Measurements from ENCODE around the gene ARHGAP18.

The ARHGAP18 gene

DNA sequence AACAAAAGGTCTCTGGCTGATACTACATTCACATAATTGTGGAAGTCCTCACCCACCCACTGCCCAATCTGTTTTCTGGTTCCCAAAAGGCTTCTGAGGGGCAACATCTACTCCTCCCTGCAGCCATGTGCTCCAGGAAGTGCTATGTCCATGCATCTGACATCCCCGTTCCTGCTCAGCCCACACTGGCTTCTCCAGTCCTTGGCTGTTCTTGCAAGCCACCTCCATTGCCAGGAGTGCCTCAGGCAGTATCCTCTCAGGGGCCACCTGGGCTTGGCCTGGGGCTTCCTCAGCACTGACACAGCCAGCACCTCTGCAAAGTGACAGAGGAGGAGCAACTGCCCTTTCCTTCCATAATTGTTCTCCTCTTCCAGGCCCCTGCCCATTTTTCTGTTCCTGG lies 18.3 kb downstream of the ARHGAP18 start:
- no peak for DNase-seq

DNA sequence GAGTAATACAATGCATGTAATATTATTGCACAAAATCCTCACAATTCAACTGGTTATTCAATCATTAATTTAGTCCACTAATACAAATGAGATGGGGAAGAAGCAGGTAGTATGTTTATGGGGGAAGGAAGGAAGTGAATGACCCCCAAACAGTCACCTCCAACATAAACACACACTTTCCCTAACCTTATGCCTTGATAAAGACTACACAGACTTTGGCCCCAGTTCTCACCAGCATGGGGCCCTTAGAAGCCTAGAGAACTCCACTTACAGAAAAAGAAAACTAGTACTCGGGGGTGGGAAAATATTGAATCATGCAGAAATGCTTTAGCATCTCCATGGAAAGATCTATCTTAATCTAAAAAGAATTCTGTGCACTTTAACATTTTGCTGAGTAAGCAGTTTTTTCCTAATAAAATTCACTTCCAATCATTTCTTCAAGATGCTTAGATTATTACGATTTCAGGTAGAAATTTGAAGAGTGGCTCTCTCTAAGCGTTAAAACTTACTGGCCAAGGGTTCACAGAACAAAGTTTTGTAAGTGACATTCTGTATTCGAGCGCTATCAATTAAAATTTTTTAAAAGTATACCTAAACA lies 18.8 kb downstream of the ARHGAP18 start:
- DNase-seq: no peak

DNA sequence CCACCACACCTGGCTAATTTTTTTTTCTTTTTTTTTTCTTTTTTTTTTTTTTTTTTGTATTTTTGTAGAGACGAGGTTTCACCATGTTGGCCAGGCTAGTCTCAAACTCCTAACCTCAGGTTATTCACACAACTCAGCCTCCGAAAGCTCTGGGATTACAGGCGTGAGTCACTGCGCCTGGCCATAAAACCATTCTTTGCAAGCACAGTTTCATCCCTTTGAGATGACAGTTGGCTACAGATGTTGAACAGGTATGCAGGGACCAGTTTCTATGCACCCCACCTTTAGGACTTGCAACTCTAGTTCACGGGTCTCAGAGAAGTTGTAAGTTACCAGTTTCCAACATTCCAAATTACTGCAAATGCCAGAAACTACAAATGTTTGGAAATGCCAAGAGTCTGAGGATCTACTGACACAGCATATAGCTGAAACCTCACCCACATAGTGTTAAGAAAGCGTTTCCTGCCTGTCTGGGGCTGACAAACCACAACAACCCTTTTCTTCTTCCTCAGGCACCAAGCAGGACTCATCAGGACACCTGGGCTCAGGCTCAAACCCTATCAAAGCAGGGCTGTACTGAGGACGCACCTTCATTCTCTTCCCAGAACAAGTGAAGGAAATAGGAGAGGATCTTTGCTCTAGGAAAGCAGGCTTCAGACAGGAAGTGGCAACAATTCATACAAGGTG lies 22.9 kb downstream of the ARHGAP18 start:
- DNase-seq: peak in 1 of 51 donors; percentile 3

GRCh38 chr6:129685662-129686031 lies 24.3 kb downstream of the ARHGAP18 start:
- DNase-seq: no peak

GRCh38 chr6:129684903-129685661 lies 24.9 kb downstream of the ARHGAP18 start:
- no peak for DNase-seq

- no peak for DNase-seq
Measured at GRCh38 chr6:129684323-129684884, 25.6 kb downstream of the ARHGAP18 start.

- peak in 22 of 51 donors; percentile 6 to 59 (median 12) for DNase-seq
Measured at GRCh38 chr6:129683601-129684322, 26.2 kb downstream of the ARHGAP18 start.

DNA sequence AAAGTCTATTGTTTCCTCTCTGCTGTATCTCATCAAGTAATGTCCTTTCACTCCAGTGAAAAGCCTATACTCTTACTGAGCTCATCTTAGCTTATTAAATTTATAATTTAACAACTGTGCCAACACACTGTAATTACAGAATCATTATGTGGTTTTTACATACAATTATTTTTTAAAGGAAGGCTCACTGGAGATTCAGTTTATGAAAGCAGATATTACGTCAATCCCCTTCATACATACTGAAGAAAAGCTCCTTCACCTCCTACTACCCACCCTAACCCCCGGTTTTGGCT lies 28.1 kb downstream of the ARHGAP18 start:
- no peak for DNase-seq

DNA sequence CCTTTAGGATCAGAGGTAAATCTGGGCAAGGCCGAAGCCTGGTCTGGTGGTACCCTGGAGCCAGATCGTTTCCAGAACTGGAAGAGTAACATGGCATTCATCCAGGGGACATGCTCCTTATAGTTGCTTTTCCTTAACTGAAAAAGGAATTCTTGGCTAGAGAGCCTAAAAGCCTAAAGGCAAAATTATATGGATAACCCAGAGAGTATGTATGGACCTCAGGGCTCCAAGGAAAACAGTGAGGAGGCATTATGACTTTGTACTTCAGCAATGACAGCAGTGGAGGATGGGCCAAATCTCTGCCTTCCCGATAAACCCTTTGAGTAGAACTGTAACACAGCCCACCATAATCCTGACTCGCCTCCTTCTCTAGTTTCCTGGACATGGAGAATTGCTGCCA lies 29.3 kb downstream of the ARHGAP18 start:
- DNase-seq: no peak

DNA sequence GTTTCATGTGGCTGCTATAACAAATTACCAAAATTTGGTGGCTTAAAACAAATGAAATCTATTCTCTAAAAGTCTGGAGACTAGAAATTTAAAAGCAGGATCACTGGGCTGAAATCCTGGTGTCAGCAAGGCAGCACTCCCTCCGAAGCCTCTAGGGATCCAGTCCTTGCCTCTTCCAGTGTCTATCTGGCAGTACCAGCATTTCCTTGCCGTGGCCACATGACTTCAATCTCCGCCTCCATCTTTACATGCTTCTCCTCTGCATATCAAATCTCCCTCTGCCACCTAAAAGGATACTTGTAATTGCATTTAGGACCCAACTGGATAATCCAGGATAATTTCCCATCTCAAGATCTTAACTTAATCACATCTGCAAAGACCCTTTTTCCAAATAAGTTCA lies 30.2 kb downstream of the ARHGAP18 start:
- no peak for DNase-seq

GRCh38 chr6:129679275-129679674 lies 30.7 kb downstream of the ARHGAP18 start:
- no peak for DNase-seq

- DNase-seq: no peak
Measured at GRCh38 chr6:129678463-129678862, 31.5 kb downstream of the ARHGAP18 start.

- DNase-seq: no peak
Measured at GRCh38 chr6:129677620-129678325, 32.2 kb downstream of the ARHGAP18 start.

GRCh38 chr6:129675669-129676472 lies 34.1 kb downstream of the ARHGAP18 start:
- no peak for DNase-seq

DNA sequence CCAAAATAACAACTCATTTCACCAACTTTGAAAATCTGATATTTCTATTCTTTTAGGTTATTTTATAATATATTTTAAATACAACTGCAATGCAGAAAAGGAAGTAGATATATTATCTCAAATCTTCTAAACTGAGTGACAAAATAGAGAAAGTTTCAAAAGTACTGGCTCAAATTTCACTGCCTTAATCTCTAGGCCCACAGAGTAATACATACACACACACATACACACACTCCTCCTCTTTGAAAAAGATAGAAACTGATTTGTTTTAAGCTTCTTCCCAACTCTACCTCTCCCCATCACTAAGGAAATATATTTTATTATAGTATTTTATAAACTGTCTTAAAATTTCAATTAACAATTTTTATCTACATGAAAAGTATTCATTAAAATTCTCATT lies 36.2 kb downstream of the ARHGAP18 start:
- DNase-seq: no peak

- DNase-seq: no peak
Measured at GRCh38 chr6:129672881-129673631, 36.9 kb downstream of the ARHGAP18 start.

DNA sequence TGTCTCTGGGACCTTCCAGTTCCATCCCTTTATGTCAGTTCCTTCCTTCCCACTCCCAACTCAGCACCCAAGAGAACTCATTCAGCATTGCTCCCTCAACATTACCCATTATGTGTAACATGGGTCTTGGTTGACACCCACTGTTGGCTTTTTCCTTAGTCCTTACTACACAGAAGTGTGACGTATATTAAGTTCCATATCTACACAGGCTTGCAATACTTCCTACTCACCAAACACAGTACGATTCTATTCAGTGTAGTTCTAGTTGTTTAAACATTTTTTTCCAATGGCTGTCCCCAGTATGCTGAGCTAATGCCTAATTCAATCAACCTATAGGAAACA lies 37.7 kb downstream of the ARHGAP18 start:
- no peak for DNase-seq

DNA sequence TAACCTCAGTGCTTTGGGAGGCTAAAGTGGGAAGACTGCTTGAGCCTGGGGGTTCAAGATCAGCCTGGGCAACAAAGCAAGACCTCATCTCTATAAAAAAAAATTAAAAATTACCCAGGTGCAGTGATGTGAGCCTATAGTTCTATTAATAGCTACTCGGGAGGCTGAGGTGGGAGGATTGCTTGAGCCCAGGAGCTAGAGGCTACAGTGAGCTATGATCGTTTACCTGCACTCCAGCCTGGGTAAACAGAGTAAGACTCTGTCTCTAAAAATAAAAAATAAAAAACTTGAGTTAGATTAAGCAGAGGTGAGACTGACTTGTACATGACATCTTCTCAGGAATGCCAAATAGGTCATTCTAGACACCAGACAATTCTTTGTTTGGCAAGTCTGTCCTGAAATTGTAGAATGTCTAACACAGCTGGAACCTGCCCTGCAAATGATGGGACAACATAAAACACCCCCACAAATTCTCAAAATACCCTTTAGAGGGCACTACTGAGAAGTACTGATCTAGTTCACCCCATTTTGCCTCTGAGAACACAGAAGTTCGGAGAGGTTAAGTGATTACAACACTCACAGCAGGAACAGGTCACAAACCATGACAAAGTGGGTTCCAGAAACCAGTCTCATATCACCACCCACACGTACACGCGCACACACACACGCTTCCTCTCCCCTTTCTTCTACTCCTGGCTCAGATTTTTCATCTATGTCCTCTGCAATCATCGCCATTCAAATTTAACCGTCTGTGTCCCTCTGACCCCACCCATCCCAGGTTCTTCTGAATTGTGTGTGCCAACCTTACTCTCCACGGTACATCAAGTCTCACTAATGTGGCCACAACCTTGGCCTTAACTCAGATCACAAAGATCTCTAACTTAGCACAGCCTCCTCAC lies 38.3 kb downstream of the ARHGAP18 start:
- no peak for DNase-seq

- no peak for DNase-seq
Measured at GRCh38 chr6:129670634-129671033, 39.3 kb downstream of the ARHGAP18 start.

Data from hypothalamus (tissue), 51 donors.